HG03108 (cell line): Measurements from ENCODE around the gene CDH23.

ENCODE experiments used
- ATAC-seq: cut with Tn5 transposase; IDR thresholded peaks from one replicate; pipeline ENCODE4 v1.9.1; 2021; ENCODE audit warnings: moderate library complexity; ENCODE audit not compliant: unreplicated experiment

The CDH23 gene

DNA sequence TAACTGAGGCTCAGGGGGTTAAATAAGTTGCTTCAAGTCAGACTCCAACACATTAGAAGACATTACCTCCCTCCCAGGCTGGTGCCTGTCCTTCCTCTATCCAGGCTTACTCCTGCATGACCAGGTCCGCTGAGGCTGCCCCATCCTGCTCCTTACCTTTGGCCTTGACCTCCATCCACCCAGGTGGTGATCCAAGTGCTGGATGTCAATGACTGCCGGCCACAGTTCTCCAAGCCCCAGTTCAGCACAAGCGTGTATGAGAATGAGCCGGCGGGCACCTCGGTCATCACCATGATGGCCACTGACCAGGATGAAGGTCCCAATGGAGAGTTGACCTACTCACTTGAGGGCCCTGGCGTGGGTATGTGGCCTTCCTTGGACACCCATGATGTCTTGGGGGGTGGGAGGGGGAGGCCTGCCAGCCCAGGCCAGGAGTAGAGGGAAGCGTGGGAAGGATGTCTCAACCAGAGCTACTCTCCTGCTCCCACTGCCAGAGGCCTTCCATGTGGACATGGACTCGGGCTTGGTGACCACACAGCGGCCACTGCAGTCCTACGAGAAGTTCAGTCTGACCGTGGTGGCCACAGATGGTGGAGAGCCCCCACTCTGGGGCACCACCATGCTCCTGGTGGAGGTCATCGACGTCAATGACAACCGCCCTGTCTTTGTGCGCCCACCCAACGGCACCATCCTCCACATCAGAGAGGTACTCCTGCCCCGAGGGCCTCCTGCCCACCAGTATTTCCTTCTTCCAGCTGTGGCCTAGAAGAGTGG is 406.2 kb downstream of the CDH23 start:
- no peak for ATAC-seq

GRCh38 chr10:71804077-71804476 is 407.4 kb downstream of the CDH23 start:
- ATAC-seq, result no peak

DNA sequence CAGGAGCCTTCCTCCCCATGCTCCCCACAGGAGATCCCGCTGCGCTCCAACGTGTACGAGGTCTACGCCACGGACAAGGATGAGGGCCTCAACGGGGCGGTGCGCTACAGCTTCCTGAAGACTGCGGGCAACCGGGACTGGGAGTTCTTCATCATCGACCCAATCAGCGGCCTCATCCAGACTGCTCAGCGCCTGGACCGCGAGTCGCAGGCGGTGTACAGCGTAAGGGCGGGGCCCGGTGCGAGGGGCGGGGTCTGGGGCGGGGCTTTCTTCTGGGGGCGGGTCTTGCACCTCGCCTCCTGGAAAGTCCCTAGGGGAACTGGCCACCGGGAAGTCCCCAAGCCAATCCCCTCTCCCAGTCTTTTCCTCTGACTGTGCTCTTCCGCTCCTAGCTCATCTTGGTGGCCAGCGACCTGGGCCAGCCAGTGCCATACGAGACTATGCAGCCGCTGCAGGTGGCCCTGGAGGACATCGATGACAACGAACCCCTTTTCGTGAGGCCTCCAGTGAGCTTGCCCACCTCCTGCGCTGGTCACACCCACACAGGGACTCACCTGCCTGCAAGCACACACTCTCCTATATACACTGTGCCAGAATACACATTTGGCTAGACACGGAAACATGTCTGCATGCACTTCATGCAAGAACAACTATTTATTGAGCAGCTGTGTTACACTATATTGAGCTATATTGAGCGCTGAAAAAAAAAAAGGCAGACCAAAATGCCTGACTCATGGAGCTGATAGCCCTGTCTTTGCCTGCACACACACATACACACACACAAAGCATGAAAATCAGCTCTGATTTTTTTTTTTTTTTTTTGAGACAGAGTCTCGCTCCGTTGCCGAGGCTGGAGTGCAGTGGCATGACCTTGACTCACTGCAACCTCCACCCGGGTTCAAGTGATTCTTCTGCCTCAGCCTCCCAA is 409.3 kb downstream of the CDH23 start:
- ATAC-seq, result no peak

- ATAC-seq, result no peak
Measured at GRCh38 chr10:71806704-71807556, 410.2 kb downstream of the CDH23 start.

- ATAC-seq, result no peak
Measured at GRCh38 chr10:71807557-71808510, 411.1 kb downstream of the CDH23 start.

DNA sequence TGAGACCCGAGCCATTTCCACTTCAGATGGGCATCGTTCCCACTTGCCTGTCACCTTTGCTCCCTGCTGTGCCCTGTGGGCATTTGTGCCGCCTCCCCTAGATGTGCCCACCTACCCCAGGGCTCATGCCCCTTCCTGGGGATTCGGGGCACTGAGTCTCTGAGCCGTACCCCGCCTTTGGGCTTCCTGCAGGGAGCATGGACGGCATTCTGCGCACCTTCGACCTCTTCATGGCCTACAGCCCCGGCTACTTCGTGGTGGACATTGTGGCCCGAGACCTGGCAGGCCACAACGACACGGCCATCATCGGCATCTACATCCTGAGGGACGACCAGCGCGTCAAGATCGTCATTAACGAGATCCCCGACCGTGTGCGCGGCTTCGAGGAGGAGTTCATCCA is 412.9 kb downstream of the CDH23 start:
- ATAC-seq, result no peak

- no peak for ATAC-seq
Measured at GRCh38 chr10:71810048-71810750, 413.5 kb downstream of the CDH23 start.

DNA sequence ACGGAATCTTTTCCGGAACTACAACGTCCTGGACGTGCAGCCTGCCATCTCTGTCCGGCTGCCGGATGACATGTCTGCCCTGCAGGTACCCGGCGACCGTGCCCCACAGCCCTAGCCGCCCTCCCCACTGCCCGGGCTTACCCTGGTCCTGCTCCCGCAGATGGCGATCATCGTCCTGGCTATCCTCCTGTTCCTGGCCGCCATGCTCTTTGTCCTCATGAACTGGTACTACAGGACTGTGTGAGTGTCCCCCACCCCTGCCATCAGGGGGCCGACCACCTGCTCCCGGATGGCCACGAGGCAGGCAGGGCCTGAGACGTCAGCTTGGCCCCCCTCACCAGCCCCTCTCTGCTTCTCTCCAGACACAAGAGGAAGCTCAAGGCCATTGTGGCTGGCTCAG is 414.6 kb downstream of the CDH23 start:
- no peak for ATAC-seq

DNA sequence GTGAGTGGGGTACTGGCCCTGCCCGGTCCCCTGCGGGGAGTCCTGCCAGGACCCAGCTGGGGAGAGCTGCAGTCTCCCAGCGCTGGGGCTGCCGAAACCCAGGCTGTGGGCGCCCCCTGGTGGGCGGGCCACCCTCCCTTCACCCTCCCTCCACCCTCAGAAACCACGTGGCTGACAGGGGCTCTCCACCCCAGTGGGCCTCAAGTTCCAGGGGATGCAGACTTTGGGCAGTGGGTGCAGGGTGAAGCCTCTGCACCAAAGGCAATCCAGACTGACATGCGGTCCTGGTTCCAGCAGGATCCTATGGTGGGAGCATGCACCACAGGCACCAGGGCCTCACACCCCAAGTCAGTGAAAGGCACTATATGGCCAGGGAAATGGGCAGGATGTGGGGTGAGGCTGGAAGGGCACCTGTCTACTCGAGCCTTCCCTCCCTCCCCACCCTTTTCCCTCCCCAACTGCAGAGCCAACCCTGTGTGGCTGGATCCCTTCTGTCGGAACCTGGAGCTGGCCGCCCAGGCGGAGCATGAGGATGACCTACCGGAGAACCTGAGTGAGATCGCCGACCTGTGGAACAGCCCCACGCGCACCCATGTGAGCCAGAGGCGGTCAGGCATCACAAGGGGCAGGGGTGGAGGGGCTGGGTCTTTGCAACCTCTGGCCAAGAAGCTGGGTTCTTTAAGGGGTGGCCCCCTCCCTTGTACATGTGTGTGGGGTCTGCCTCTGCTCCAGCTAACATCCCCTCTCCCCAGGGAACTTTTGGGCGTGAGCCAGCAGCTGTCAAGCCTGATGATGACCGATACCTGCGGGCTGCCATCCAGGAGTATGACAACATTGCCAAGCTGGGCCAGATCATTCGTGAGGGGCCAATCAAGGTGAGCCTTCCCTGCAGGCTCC is 415.5 kb downstream of the CDH23 start:
- ATAC-seq, result peak; percentile 76

GRCh38 chr10:71812913-71813590 is 416.3 kb downstream of the CDH23 start:
- ATAC-seq, result no peak

DNA sequence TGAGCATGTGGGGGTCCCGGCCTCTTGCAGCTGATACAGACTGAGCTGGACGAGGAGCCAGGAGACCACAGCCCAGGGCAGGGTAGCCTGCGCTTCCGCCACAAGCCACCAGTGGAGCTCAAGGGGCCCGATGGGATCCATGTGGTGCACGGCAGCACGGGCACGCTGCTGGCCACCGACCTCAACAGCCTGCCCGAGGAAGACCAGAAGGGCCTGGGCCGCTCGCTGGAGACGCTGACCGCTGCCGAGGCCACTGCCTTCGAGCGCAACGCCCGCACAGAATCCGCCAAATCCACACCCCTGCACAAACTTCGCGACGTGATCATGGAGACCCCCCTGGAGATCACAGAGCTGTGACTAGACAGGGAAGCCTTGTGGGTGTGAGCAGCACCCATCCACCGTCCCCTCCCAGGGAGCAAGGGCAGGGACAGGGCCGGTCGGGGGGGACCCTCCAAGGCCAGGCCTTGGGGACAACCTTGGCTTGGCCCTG is 418.2 kb downstream of the CDH23 start:
- no peak for ATAC-seq

- ATAC-seq, result no peak
Measured at GRCh38 chr10:71815515-71816130, 418.9 kb downstream of the CDH23 start.

DNA sequence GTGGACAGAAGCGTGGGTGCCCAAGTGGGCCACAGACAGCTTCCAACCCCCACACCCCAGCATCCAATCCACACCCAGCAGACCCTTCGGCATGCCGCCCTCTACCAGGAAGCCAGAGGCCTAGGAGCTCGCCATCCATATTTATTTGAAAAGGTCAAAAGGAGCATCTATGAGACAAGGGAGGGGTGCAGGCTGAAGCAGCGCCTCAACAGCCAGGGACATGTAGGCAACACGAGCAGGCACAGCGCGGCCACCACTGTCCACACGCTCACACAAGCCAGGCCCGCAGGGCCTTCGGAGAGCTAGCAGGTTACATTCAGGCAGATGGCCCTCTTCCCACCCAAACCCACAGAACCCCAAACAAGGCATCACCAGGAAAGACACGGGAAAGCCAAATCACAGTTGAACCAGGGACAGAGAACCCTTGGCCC is 419.7 kb downstream of the CDH23 start:
- no peak for ATAC-seq

DNA sequence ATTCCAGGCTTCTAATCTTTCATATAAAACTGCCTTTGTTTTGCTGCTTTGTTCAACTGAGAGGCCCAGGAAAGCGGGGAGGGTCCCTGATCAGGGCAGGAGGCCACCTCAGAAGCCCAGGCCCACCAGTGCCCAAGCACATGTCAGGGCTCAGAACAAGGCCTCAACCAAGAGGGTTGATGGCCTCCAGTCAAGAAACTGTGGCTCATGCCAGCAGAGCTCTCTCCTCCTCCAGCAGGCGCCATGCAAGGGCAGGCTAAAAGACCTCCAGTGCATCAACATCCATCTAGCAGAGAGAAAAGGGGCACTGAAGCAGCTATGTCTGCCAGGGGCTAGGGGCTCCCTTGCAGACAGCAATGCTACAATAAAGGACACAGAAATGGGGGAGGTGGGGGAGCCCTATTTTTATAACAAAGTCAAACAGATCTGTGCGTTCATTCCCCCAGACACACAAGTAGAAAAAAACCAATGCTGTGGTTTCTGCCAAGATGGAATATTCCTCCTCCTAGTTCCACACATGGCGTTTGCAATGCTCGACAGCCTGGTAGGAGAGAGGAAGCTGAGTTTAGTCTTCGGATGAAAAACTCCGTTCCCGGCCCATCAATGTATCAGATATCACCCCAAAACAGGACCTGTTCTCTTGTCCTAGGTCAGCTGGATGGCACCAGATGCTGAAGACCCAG is 420.4 kb downstream of the CDH23 start:
- no peak for ATAC-seq

GRCh38 chr10:71817831-71818655 is 421.3 kb downstream of the CDH23 start:
- ATAC-seq, result no peak
